DOHH2 (cell line): ENCODE data around the gene CLMN.

Experiments used
- CTCF ChIP-seq: fragments of 200-600 bp; sonication (generic); IDR thresholded peaks from one replicate; pipeline ENCODE4 v1.5.1; 2014; ENCODE audit warnings: antibody characterized with exemption, mild to moderate bottlenecking, low read depth, low read length; ENCODE audit not compliant: poor library complexity, severe bottlenecking
- EZH2phosphoT487 ChIP-seq: fragments of 200-600 bp; sonication (generic); IDR thresholded peaks from 2 replicates; pipeline ENCODE4 v1.6.1; 2017; ENCODE audit warnings: borderline replicate concordance, mild to moderate bottlenecking, antibody characterized with exemption, low read length, moderate library complexity, mixed read lengths

DNA sequence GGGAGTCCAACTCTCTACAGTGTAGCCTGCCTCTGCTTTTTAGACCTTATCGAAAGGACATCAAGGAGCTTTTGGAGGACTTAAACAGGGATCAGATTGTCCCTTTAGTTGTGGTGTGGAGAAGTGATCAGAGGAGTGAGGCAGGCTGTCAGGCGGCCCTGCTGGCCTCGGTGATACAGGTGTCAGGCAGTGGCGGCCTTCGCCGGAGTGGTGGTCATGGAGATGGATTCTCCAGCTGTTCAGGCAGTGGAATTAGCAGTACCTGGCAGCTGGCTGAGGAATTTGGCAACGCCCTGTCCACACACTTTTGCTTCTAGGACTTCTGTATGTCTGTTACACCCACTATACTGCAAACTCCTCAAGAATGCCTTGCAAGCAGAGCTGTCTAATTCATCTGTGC, 4.2 kb upstream of the CLMN start:
- TF ChIP-seq CTCF (no peak), EZH2phosphoT487 (no peak)
